WTC11 (cell line): ENCODE measurements around the gene MPIG6B.

Experiments used
- ATF1 ChIP-seq: sonication (generic); formaldehyde crosslinking; IDR thresholded peaks from 2 replicates; pipeline ENCODE4 v1.8.1; 2023; ENCODE audit warnings: mild to moderate bottlenecking, moderate library complexity, missing genetic modification reagents
- ATF2 ChIP-seq: sonication (generic); formaldehyde crosslinking; IDR thresholded peaks from 2 replicates; pipeline ENCODE4 v1.8.1; 2022; ENCODE audit warnings: low read depth, missing genetic modification reagents, borderline replicate concordance
- CREB1 ChIP-seq: sonication (generic); formaldehyde crosslinking; IDR thresholded peaks from 2 replicates; pipeline ENCODE4 v1.8.0; 2023; ENCODE audit warnings: mild to moderate bottlenecking, missing genetic modification reagents
- CTCF ChIP-seq: fragments of 200-600 bp; IDR thresholded peaks from 2 replicates; pipeline ENCODE4 v1.8.0; 2022; ENCODE audit warnings: antibody characterized with exemption
- ELF4 ChIP-seq: sonication (generic); formaldehyde crosslinking; IDR thresholded peaks from 2 replicates; pipeline ENCODE4 v1.8.1; 2022; ENCODE audit warnings: low read depth, mild to moderate bottlenecking, moderate library complexity, missing genetic modification reagents
- FOXK1 ChIP-seq: sonication (generic); formaldehyde crosslinking; IDR thresholded peaks from 2 replicates; pipeline ENCODE4 v1.8.0; 2022; ENCODE audit warnings: mild to moderate bottlenecking, moderate library complexity, missing genetic modification reagents
- MAX ChIP-seq: sonication (generic); formaldehyde crosslinking; IDR thresholded peaks from 2 replicates; pipeline ENCODE4 v1.8.0; 2022; ENCODE audit warnings: mild to moderate bottlenecking, missing genetic modification reagents
- MXD4 ChIP-seq: fragments of 250-450 bp; sonication (Bioruptor Pico); IDR thresholded peaks from 2 replicates; pipeline ENCODE4 v1.8.0; 2021; ENCODE audit warnings: mild to moderate bottlenecking, moderate library complexity, borderline replicate concordance
- USF1 ChIP-seq: sonication (generic); formaldehyde crosslinking; IDR thresholded peaks from 2 replicates; pipeline ENCODE4 v1.8.0; 2022; ENCODE audit warnings: mild to moderate bottlenecking, missing genetic modification reagents
- ZNF121 ChIP-seq: sonication (generic); formaldehyde crosslinking; IDR thresholded peaks from 2 replicates; pipeline ENCODE4 v1.8.0; 2023; ENCODE audit warnings: missing genetic modification reagents
- ZNF263 ChIP-seq: sonication (generic); formaldehyde crosslinking; IDR thresholded peaks from 2 replicates; pipeline ENCODE4 v1.8.1; 2022; ENCODE audit warnings: low read depth, mild to moderate bottlenecking, moderate library complexity, missing genetic modification reagents
- ZNF281 ChIP-seq: sonication (generic); formaldehyde crosslinking; IDR thresholded peaks from 2 replicates; pipeline ENCODE4 v1.8.0; 2023; ENCODE audit warnings: mild to moderate bottlenecking, missing genetic modification reagents

GRCh38 chr6:31690231-31691077 lies 32.7 kb upstream of the MPIG6B start:
- TF ChIP-seq ATF1 (CRISPR knock-in tag) (no peak), ZNF263 (CRISPR knock-in tag) (no peak), MAX (CRISPR knock-in tag) (no peak), ELF4 (CRISPR knock-in tag) (no peak), MXD4 (CRISPR knock-in tag) (no peak), CTCF (no peak), ATF2 (no peak), ZNF281 (CRISPR knock-in tag) (no peak), FOXK1 (CRISPR knock-in tag) (no peak), ZNF121 (no peak), USF1 (CRISPR knock-in tag) (no peak), CREB1 (CRISPR knock-in tag) (no peak)
